Heart left ventricle (tissue), 16 donors: ENCODE results near the gene PGLYRP1. TPM values are rescaled to one million over a fixed set of nuclear protein-coding genes. Genes with fewer than 3 reads are reported as not detected.

Experiments used
- ATAC-seq, 4 donors: fragments of 200-7000 bp; cut with Tn5 transposase; one replicate each; pipeline ENCODE4 v1.9.1; 2020 to 2022; ENCODE audit warnings: moderate library complexity in 4 of 4, mild to moderate bottlenecking in 3 of 4, moderate number of reproducible peaks in 1 of 4
- DNase-seq, 5 donors: peaks; one replicate each; pipeline ENCODE4 v3.0.0-alpha.2; 2020
- H3K27ac ChIP-seq, 12 donors: fragments of 200-600 bp; sonication (generic) in 4 of 12; one replicate each; pipeline versions ENCODE4 v1.5.0 to v1.8.0; 2016 to 2022; ENCODE audit warnings: mild to moderate bottlenecking in 2 of 12
- H3K27me3 ChIP-seq, 9 donors: fragments of 200-600 bp; sonication (generic) in 2 of 9; one replicate each; pipeline versions ENCODE4 v1.5.1 to v1.8.0; 2016 to 2022; ENCODE audit warnings: mild to moderate bottlenecking in 3 of 9
- H3K36me3 ChIP-seq, 9 donors: fragments of 200-600 bp; sonication (generic) in 2 of 9; one replicate each; pipeline versions ENCODE4 v1.5.0 to v1.8.0; 2018 to 2022; ENCODE audit warnings: mild to moderate bottlenecking in 2 of 9
- H3K4me1 ChIP-seq, 12 donors: fragments of 200-600 bp; sonication (generic) in 4 of 12; one replicate each; pipeline versions ENCODE4 v1.5.0 to v1.8.0; 2016 to 2022; ENCODE audit warnings: mild to moderate bottlenecking in 3 of 12
- H3K4me3 ChIP-seq, 12 donors: fragments of 200-600 bp; sonication (generic) in 4 of 12; one replicate each; pipeline versions ENCODE4 v1.5.0 to v1.8.0; 2017 to 2022; ENCODE audit warnings: mild to moderate bottlenecking in 9 of 12, moderate library complexity in 4 of 12
- H3K9me3 ChIP-seq, 12 donors: fragments of 200-600 bp; sonication (generic) in 4 of 12; one replicate each; pipeline versions ENCODE4 v1.5.0 to v1.8.0; 2016 to 2022; ENCODE audit warnings: mild to moderate bottlenecking in 1 of 12
- CTCF ChIP-seq, 12 donors: fragments of 200-600 bp; sonication (generic) in 4 of 12; IDR thresholded peaks; one replicate each; pipeline versions ENCODE4 v1.5.0 to v1.8.0; 2018 to 2022; ENCODE audit warnings: antibody characterized with exemption in 12 of 12, mild to moderate bottlenecking in 5 of 12
- POLR2A ChIP-seq, 2 donors: fragments of 450-650 bp; IDR thresholded peaks; one replicate each; pipeline ENCODE4 v1.6.1; 2017; ENCODE audit warnings: antibody characterized with exemption in 2 of 2, mild to moderate bottlenecking in 2 of 2, moderate library complexity in 2 of 2
- WGBS, 4 donors: extraction: QIAGEN DNeasy Blood & Tissue Kit in 2 of 4; methylation state at CpG; one replicate each; pipeline versions ENCODE4 v1.1.5 to v1.1.7; 2013 to 2018; 5-methylcytosine and 5-hydroxymethylcytosine counted together
- intact Hi-C, 10 donors: fragments of 100-400 bp; cut with DNase I; formaldehyde crosslinking; loops; one replicate each; pipeline versions ENCODE4 v1.11.1 to v1.14.2; 2022
- polyA plus RNA-seq, 2 donors: library from polyadenylated mRNA; stranded (reverse); fragments of 200-250 nt; gene quantifications; one replicate each; pipeline ENCODE4 v1.2.3, GENCODE V29; 2013
- total RNA-seq, 9 donors: library from RNA; depleted of rRNA in 2 of 9; stranded (reverse); fragments of >200 nt in 2 of 9; fragmentation: NEBNext Ultra II Directional in 3 of 9; extraction: Animal tissue kit (Norgen Biotek cat#: 25700) in 3 of 9; gene quantifications; one replicate each; pipeline versions ENCODE4 v1.1.0 to v1.2.4, GENCODE V29; 2016 to 2023
- donor health status: ischemic (EF 13 %, LVEDD 7.1; RV severe dilation, severe dysfunction).
- donor health status: healthy with polysubstance abuse.
- donor health status: DM: no; HTN: yes; CAD: no.
- donor health status: DM: no; HTN: no; CAD: no.
- donor health status: ischemic (EF 25% LVEDD 6.9; RV normal size, moderate dysfunction).
- donor health status: ischemic (EF 25% LVEDD 5.7; RV mildly dilated, moderate dysfunction).
- donor health status: healthy.
- donor health status: DM: yes; HTN: yes; CAD: no.
- donor health status: ischemic (EF 35%, LVEDD 5.7; RV mildly dilated, moderate dysfunction).
- donor health status: nonischemic (EF 11% LVEDD 7.7; RV severe dilation, severe dysfunction).
- donor health status: DM: yes; HTN: yes; CAD: no.
- donor health status: PGD.
- donor health status: ischemic (EF 29% LVEDD 5.4; RV normal size, mild dysfunction).
- donor health status: nonischemic (EF 23%, LVEDD 6.1; RV moderate dilation, normal function).

PGLYRP1 gene
- total and polyA plus RNA-seq, 11 donors = 0.24 to 3.9 (median 0.53) TPM; not detected in 7

- WGBS, 4 donors = 59 to 66% (median 62%) methylated on average over 21 to 28 of the region's 28 CpGs
- ATAC-seq = peak; percentile 31 to 87 (median 80)
Measured at GRCh38 chr19:46009530-46010510, 13.0 kb downstream of the PGLYRP1 start.

GRCh38 chr19:46006411-46006810 lies 16.4 kb downstream of the PGLYRP1 start:
- ATAC-seq = no peak
- intact Hi-C loops = loop anchor here in 2 of 10 donors (5.0 kb wide), 2 partner anchors 79 to 104 kb away; partner anchors contain the start of gene MYPOP (in 1 of the 2)
- WGBS, 4 donors = 91 to 98% (median 96%) methylated on average over 7 to 13 of the region's 13 CpGs

More at GRCh38 chr19:46009530-46010510, 13.0 kb downstream of the PGLYRP1 start:
- H3K36me3 ChIP-seq = peaks cover 0 to 17% (median 6%) of the 10 kb centered on the region in 9 donors
- intact Hi-C loops = loop anchor here in 3 of 10 donors (5.0 to 10.0 kb wide), 3 partner anchors 83 to 108 kb away; partner anchors contain the start of gene MYPOP (in 1 of the 3)
- peak; percentile 52 to 80 (median 62) for DNase-seq
- peaks cover 0 to 32% (median 7%) of the 10 kb centered on the region in 9 donors for H3K27me3 ChIP-seq
- H3K4me3 ChIP-seq = no peak overlapping the region
- no peak for TF ChIP-seq POLR2A (IDR thresholded peaks at IDR 0.05)
- TF ChIP-seq CTCF (IDR thresholded peaks at IDR 0.05) = peak; percentile 73 to 92 (median 85)
- no peaks in the 10 kb centered on the region for H3K9me3 ChIP-seq
- no peak overlapping the region for H3K27ac ChIP-seq
- peaks cover 0 to 6% (median 1%) of the 10 kb centered on the region in 12 donors for H3K4me1 ChIP-seq

GRCh38 chr19:46002678-46003275 lies 20.1 kb downstream of the PGLYRP1 start:
- no peak overlapping the region for H3K4me3 ChIP-seq
- H3K9me3 ChIP-seq = no peaks in the 10 kb centered on the region
- TF ChIP-seq CTCF (IDR thresholded peaks at IDR 0.05) (no peak), POLR2A (IDR thresholded peaks at IDR 0.05) (no peak)
- ATAC-seq = no peak
- 93 to 97% (median 96%) methylated on average over 13 to 15 of the region's 15 CpGs for WGBS, 4 donors
- DNase-seq = peak in 1 of 5 donors; percentile 12
- H3K27ac ChIP-seq = no peak overlapping the region
- intact Hi-C loops = no loop called here
- H3K4me1 ChIP-seq = peaks cover 0 to 12% (median 0%) of the 10 kb centered on the region in 12 donors
- peaks cover 0 to 27% (median 6%) of the 10 kb centered on the region in 9 donors for H3K36me3 ChIP-seq
- H3K27me3 ChIP-seq = peaks cover 0 to 12% (median 0%) of the 10 kb centered on the region in 9 donors

More at GRCh38 chr19:46006411-46006810, 16.4 kb downstream of the PGLYRP1 start:
- Histone ChIP-seq H3K27me3 (no peaks in the 10 kb centered on the region), H3K27ac (no peak overlapping the region), H3K9me3 (no peaks in the 10 kb centered on the region), H3K36me3 (peaks cover 0 to 27% (median 6%) of the 10 kb centered on the region in 9 donors), H3K4me1 (no peaks in the 10 kb centered on the region), H3K4me3 (no peak overlapping the region)
- DNase-seq = peak in 1 of 5 donors; percentile 29
- TF ChIP-seq POLR2A (IDR thresholded peaks at IDR 0.05) = no peak
- no peak for TF ChIP-seq CTCF (IDR thresholded peaks at IDR 0.05)
